GM12878 (cell line): ENCODE measurements around the gene TCF7. TPM values are rescaled to one million over a fixed set of nuclear protein-coding genes. Genes with fewer than 3 reads are reported as not detected.

ENCODE experiments used
- CBFB ChIP-seq: IDR thresholded peaks from 2 replicates; pipeline ENCODE4 v1.6.1; 2016; ENCODE audit warnings: antibody characterized with exemption, low read depth
- CBX3 ChIP-seq: fragments of 200-600 bp; sonication (generic); IDR thresholded peaks from 2 replicates; pipeline ENCODE4 v1.6.1; 2016; ENCODE audit warnings: low read depth, borderline replicate concordance
- FOS ChIP-seq: IDR thresholded peaks from 3 replicates; pipeline ENCODE4 v1.6.1; 2011; ENCODE audit warnings: borderline replicate concordance; ENCODE audit not compliant: insufficient read length; ENCODE audit errors: extremely low read depth
- IRF3 ChIP-seq: fragments of 450-650 bp; IDR thresholded peaks from 2 replicates; pipeline ENCODE4 v1.6.1; 2014; ENCODE audit warnings: mild to moderate bottlenecking
- KAT2A ChIP-seq: conservative IDR thresholded peaks from 2 replicates; pipeline ENCODE4 v1.6.1; 2011; ENCODE audit warnings: low read depth, low read length; ENCODE audit not compliant: control insufficient read depth
- KLF5 ChIP-seq: fragments of 450-650 bp; IDR thresholded peaks from 2 replicates; pipeline ENCODE4 v1.6.1; 2014; ENCODE audit warnings: mild to moderate bottlenecking; ENCODE audit not compliant: partially characterized antibody
- MEF2B ChIP-seq: fragments of 450-650 bp; IDR thresholded peaks from 2 replicates; pipeline ENCODE4 v1.6.1; 2018; ENCODE audit warnings: mild to moderate bottlenecking, moderate library complexity; ENCODE audit not compliant: partially characterized antibody, poor library complexity, severe bottlenecking
- PAX5 ChIP-seq: IDR thresholded peaks from 2 replicates; pipeline ENCODE4 v1.6.1; 2011; ENCODE audit warnings: low read depth, low read length, borderline replicate concordance
- PBX3 ChIP-seq: IDR thresholded peaks from 2 replicates; pipeline ENCODE4 v1.6.1; 2011; ENCODE audit warnings: mild to moderate bottlenecking, low read depth, low read length, moderate library complexity; ENCODE audit not compliant: insufficient replicate concordance
- PML ChIP-seq: IDR thresholded peaks from 2 replicates; pipeline ENCODE4 v1.6.1; 2012; ENCODE audit warnings: low read length, inconsistent platforms
- POLR2AphosphoS5 ChIP-seq: IDR thresholded peaks from 2 replicates; pipeline ENCODE4 v1.6.1; 2011; ENCODE audit warnings: mild to moderate bottlenecking, low read length, inconsistent platforms
- RAD51 ChIP-seq: fragments of 450-650 bp; IDR thresholded peaks from 2 replicates; pipeline ENCODE4 v1.6.1; 2016; ENCODE audit warnings: moderate library complexity, mild to moderate bottlenecking, inconsistent platforms
- REST ChIP-seq: IDR thresholded peaks from 2 replicates; pipeline ENCODE4 v1.6.1; 2012; ENCODE audit warnings: mild to moderate bottlenecking, low read depth, low read length
- SIN3A ChIP-seq: IDR thresholded peaks from 2 replicates; pipeline ENCODE4 v1.6.1; 2012; ENCODE audit warnings: low read depth, low read length, improper control_type of control experiment
- SMAD5 ChIP-seq: IDR thresholded peaks from 2 replicates; pipeline ENCODE4 v1.6.1; 2016; ENCODE audit warnings: antibody characterized with exemption, low read depth
- SMARCA5 ChIP-seq: fragments of 450-650 bp; IDR thresholded peaks from 2 replicates; pipeline ENCODE4 v1.6.1; 2017; ENCODE audit warnings: mild to moderate bottlenecking
- STAT1 ChIP-seq: fragments of 450-650 bp; conservative IDR thresholded peaks from 2 replicates; pipeline ENCODE4 v1.6.1; 2014; ENCODE audit warnings: antibody characterized with exemption, mild to moderate bottlenecking
- SUPT20H ChIP-seq: IDR thresholded peaks from 2 replicates; pipeline ENCODE4 v1.6.1; 2011; ENCODE audit warnings: low read depth, mild to moderate bottlenecking, low read length, moderate library complexity, borderline replicate concordance; ENCODE audit not compliant: control insufficient read depth
- SUZ12 ChIP-seq: fragments of 200-600 bp; sonication (generic); IDR thresholded peaks from one replicate; pipeline ENCODE4 v1.6.1; 2018; ENCODE audit warnings: antibody characterized with exemption, mild to moderate bottlenecking; ENCODE audit not compliant: unreplicated experiment
- USF2 ChIP-seq: IDR thresholded peaks from 2 replicates; pipeline ENCODE4 v1.6.1; 2011; ENCODE audit warnings: low read depth, low read length, improper control_type of control experiment, borderline replicate concordance
- ZBED1 ChIP-seq: IDR thresholded peaks from 2 replicates; pipeline ENCODE4 v1.6.1; 2016; ENCODE audit warnings: borderline replicate concordance
- ZNF217 ChIP-seq: fragments of 450-650 bp; IDR thresholded peaks from 2 replicates; pipeline ENCODE4 v1.6.1; 2017; ENCODE audit warnings: antibody characterized with exemption, mild to moderate bottlenecking
- ZNF24 ChIP-seq: fragments of 450-650 bp; IDR thresholded peaks from 2 replicates; pipeline ENCODE4 v1.6.1; 2017; ENCODE audit warnings: antibody characterized with exemption, mild to moderate bottlenecking
- ZSCAN29 ChIP-seq: fragments of 450-650 bp; IDR thresholded peaks from 2 replicates; pipeline ENCODE4 v1.6.1; 2017; ENCODE audit warnings: mild to moderate bottlenecking, moderate library complexity
- polyA plus RNA-seq, 11 experiments: library from polyadenylated mRNA; depleted of rRNA in 4 of 11; unstranded in 6 of 11; stranded (reverse) in 5 of 11; fragments of >200 nt; fragmentation: Nextera tagmentation in 4 of 11; fragmentation: Illumina TruSeq in 1 of 11; extraction: Ambion mirVana in 4 of 11; extraction: Trizol in 1 of 11; gene quantifications; 1 replicate in 1 of 11; 2 replicates in 10 of 11; pipeline versions ENCODE4 v1.2.1 to v1.2.3, GENCODE V29; 2011 to 2016; ENCODE audit warnings: inconsistent platforms in 2 of 11, missing spikeins in 2 of 11, low read depth in 1 of 11
- total RNA-seq, 4 experiments: library from RNA; depleted of rRNA in 3 of 4; stranded (reverse); fragments of >200 nt in 3 of 4; fragmentation: Illumina TruSeq in 1 of 4; extraction: Trizol in 1 of 4; gene quantifications; 2 replicates each; pipeline versions ENCODE4 v1.2.1 to v1.2.3, GENCODE V29; 2013 to 2021

Gene TCF7
- total and polyA plus RNA-seq, 10 of the 15 experiments (the other 5 are each of a cell fraction or from before 2014, with no cell fraction given) = 10.0 to 60.2 (median 23.6) TPM

- TF ChIP-seq MEF2B = peak; percentile 91
- no peak for TF ChIP-seq ZNF24
- TF ChIP-seq SMAD5 = no peak
- TF ChIP-seq PBX3 = peak; percentile 34
- TF ChIP-seq USF2 = no peak; the same call in 1 of the 2 replicates
- TF ChIP-seq SUPT20H = no peak
- no peak for TF ChIP-seq STAT1
- no peak for TF ChIP-seq CBX3
- no peak for TF ChIP-seq SIN3A
- TF ChIP-seq ZNF217 = no peak
- peak; percentile 34; the same call in 1 of the 2 replicates for TF ChIP-seq POLR2AphosphoS5
- peak; percentile 59 for TF ChIP-seq RAD51
- TF ChIP-seq KAT2A = no peak
- TF ChIP-seq IRF3 = no peak
- no peak for TF ChIP-seq FOS
- TF ChIP-seq SMARCA5 = no peak
- TF ChIP-seq SUZ12 = no peak
- TF ChIP-seq PAX5 = peak; percentile 93
- no peak for TF ChIP-seq PML
- peak; percentile 95 for TF ChIP-seq ZBED1
- no peak for TF ChIP-seq KLF5
- TF ChIP-seq ZSCAN29 = no peak
- peak; percentile 52; the same call in 1 of the 2 replicates for TF ChIP-seq REST
- TF ChIP-seq CBFB = peak; percentile 85
These were observed 24.2 kb downstream of the TCF7 start (continued) for GRCh38 chr5:134138416-134139376.
